ENCODE data around the gene PCDH7.

The PCDH7 gene

DNA sequence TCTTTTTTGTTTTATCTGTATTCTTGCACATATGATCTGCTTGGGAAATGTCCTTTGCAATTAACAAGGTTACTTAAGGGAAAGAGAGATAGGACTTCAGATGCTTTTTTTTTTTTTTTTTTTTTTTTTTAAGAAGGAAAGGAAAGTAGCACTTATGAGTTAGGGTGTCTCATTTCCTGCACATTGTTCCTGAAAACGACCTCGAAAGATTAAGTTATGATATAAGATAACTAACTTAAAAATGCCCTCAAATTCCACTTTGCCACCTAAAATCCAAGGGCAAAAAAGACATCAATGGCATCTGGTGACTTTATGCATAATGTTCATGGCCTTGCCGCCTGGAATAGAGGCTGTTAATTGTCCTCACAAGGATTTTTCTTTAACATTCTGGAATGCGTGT lies 44.9 kb downstream of the PCDH7 start:
- no peak for DNase-seq (ENCODE audit: low read depth)
- H3K4me3 ChIP-seq (ENCODE audit: low read length), result no peak overlapping the region
- TF ChIP-seq, protein P1, sequence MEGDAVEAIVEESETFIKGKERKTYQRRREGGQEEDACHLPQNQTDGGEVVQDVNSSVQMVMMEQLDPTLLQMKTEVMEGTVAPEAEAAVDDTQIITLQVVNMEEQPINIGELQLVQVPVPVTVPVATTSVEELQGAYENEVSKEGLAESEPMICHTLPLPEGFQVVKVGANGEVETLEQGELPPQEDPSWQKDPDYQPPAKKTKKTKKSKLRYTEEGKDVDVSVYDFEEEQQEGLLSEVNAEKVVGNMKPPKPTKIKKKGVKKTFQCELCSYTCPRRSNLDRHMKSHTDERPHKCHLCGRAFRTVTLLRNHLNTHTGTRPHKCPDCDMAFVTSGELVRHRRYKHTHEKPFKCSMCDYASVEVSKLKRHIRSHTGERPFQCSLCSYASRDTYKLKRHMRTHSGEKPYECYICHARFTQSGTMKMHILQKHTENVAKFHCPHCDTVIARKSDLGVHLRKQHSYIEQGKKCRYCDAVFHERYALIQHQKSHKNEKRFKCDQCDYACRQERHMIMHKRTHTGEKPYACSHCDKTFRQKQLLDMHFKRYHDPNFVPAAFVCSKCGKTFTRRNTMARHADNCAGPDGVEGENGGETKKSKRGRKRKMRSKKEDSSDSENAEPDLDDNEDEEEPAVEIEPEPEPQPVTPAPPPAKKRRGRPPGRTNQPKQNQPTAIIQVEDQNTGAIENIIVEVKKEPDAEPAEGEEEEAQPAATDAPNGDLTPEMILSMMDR (conservative IDR thresholded peaks at IDR 0.05; ENCODE audit: low read depth, low read length), result no peak

DNA sequence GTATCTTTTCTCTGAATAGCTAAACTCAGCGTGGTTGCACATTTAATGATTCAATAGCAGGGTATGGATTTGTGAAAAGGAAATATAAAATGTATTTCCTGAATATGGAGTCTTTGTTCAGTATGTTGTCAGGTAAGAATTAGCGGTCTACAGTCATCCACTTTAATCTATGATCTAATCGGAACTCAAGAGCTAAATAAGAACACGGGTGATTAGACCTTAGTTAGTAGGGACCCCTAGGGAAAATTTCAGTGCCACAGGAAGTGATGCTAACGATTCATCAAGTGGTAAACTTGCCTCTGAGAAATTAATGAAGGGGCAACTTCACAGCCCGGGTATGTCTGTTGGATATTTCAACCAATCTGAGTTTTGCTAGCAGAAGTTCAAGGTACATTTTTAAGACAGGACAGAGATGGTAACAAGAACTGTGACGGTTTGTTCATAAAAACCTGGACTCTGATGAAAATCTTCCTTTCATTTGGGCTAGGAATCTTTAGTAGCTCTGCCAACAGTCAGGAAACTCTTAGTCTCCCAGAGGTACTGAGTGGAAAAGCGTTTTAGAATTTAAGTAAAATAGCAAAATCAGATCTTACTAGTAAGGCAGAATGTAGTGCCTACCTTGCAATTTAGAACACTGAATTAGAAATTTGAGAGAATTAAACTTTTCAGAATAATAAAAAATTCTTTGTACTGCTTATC lies 47.1 kb downstream of the PCDH7 start:
- H3K4me3 ChIP-seq (ENCODE audit: low read length), result no peak overlapping the region

DNA sequence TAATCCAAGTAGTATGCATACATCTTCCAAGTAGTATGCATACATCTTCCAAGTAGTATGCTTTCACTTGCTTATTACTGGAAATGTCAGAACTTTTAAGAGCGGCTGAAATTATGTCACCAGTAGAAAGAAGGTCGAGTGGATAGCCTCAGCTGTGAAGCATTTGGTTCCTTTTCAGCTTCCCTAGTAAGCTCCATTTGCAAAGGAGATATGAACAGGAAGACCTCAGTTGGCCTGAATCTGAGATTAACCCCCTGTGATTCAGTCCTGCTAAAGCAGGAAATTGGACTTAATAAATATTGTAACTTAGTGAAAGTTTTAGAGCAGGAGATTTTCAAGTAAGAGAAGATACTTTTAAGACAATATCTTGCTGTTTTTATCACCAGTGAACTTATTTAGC lies 48.1 kb downstream of the PCDH7 start:
- no peak overlapping the region for H3K4me3 ChIP-seq (ENCODE audit: low read length)
- TF ChIP-seq, protein P1 (conservative IDR thresholded peaks at IDR 0.05; ENCODE audit: low read depth, low read length), result no peak
- no peak for DNase-seq (ENCODE audit: low read depth)

More for the DNA sequence above, 47.1 kb downstream of the PCDH7 start:
- no peak for DNase-seq (ENCODE audit: low read depth)
- TF ChIP-seq, protein P1 (conservative IDR thresholded peaks at IDR 0.05; ENCODE audit: low read depth, low read length), result no peak

DNA sequence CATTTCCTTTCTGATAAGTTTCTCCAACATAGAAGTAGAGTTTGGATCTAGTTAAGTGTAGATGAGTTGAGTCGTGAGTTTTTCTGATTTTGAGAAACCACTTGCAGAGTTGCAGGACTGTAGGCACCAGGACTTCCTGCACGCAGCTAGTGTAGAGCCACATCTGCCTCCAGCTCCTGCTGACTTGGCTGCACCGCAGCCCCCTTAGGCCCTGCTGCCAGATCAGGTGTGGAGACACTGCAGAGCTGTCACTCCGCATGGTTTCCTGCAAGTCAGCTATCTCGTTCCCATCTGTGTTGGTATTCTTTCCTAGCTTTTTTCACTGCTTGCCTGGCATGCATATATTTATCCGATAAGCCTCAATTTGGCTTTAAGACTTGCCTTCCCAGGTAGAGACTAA lies 48.9 kb downstream of the PCDH7 start:
- H3K4me3 ChIP-seq (ENCODE audit: low read length), result no peak overlapping the region
- TF ChIP-seq, protein P1 (conservative IDR thresholded peaks at IDR 0.05; ENCODE audit: low read depth, low read length), result no peak
- no peak for DNase-seq (ENCODE audit: low read depth)

DNA sequence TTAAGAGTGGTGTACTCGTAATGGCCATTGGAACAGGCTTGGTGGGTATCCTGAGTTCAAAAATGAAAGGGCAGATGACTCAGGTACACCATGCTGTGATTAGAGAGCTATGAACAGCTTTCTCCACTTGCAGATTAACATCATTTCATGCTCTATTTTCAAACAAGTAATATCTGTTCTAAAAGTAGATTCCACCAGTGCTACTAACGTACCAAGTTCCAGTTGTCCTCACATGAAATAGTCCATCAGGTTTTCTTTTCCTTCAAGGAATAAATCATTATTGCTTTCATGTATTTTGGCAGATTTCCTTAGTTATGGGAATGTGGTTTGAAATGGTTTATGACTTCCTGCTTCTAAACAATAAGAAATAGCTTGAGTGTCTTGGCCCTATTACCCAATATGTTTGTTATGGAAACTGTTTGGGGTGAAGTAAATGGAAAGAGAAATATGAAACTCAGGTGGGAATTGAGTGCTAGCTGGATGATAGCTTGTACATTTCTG lies 49.9 kb downstream of the PCDH7 start:
- TF ChIP-seq, protein P1 (conservative IDR thresholded peaks at IDR 0.05; ENCODE audit: low read depth, low read length), result no peak

DNA sequence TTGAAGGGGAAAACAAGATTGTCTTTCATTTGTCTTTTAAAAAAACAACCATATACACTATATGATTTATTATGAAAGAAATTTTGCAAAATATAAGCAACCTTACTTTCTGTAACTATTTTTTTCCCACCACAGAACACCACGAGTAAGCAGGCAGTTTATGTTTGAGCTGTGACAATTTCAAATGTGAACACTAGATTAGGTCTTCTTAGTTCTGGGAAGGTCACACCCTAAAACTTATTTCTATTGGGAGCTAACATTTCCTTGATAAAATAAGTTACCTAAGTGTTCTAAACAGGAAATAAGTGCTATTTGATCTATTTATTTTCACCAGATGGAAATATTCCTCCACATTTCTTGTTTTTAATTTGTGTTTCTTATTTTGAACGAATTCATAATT lies 50.6 kb downstream of the PCDH7 start:
- TF ChIP-seq, protein P1 (conservative IDR thresholded peaks at IDR 0.05; ENCODE audit: low read depth, low read length), result no peak
- no peak for DNase-seq (ENCODE audit: low read depth)
- H3K4me3 ChIP-seq (ENCODE audit: low read length), result no peak overlapping the region

More for the DNA sequence above, 49.9 kb downstream of the PCDH7 start:
- DNase-seq (ENCODE audit: low read depth), result no peak
- no peak overlapping the region for H3K4me3 ChIP-seq (ENCODE audit: low read length)

DNA sequence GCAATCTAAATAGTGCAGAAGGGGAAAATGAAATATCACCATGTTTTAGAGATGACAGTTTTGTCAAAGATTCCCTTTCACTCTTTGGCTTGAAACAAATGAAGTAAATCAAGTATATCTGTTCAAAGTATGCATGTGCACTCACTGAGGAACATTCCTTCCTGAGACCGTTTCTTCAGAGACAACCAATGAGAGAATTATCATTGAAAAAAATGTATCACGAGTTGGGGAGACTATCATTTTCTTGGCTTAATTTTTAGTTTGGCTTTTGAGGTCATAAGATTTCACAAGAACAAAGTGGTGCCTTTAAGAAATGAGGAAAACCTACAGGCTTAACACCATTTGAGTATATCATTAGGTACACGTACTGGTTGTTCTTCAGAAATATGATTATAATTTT lies 56.3 kb downstream of the PCDH7 start:
- TF ChIP-seq, protein P1 (conservative IDR thresholded peaks at IDR 0.05; ENCODE audit: low read depth, low read length), result no peak
- no peak overlapping the region for H3K4me3 ChIP-seq (ENCODE audit: low read length)
- DNase-seq (ENCODE audit: low read depth), result no peak

Measured in retinal pigment epithelial cell (primary cell).